Measurements from ENCODE around the gene C1orf105.

- no peak for TF ChIP-seq CTCF (conservative IDR thresholded peaks at IDR 0.05; ENCODE audit: low read depth, low read length)
- no peak for TF ChIP-seq EZH2 (IDR thresholded peaks at IDR 0.05; ENCODE audit: borderline replicate concordance, low read depth, low read length, poor library complexity, severe bottlenecking)
Measured at GRCh38 chr1:172391976-172392375, 28.5 kb upstream of the C1orf105 start.

All from A673 (cell line).